ENCODE measurements around the gene MRPS15.

DNA sequence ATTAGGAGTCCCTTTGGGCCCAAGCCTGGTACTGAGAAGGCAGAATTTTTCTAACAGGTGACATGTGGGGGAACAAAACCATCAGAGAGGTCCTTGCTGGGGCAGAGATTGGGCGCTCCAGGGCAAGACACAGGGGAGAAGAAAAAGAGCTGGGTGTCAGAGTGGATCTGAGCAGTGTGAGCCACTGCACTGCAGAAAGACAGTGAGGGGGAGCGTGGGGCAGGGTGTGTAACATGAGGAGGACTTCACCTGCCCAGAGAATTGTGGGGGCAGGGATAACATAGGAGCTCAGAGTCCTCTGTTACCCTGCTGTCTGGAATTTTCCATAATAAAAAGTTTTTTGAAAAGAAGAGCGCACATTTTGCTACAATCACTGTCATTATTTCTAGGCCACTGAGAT is 44.1 kb upstream of the MRPS15 start:
- TF ChIP-seq, protein P1, sequence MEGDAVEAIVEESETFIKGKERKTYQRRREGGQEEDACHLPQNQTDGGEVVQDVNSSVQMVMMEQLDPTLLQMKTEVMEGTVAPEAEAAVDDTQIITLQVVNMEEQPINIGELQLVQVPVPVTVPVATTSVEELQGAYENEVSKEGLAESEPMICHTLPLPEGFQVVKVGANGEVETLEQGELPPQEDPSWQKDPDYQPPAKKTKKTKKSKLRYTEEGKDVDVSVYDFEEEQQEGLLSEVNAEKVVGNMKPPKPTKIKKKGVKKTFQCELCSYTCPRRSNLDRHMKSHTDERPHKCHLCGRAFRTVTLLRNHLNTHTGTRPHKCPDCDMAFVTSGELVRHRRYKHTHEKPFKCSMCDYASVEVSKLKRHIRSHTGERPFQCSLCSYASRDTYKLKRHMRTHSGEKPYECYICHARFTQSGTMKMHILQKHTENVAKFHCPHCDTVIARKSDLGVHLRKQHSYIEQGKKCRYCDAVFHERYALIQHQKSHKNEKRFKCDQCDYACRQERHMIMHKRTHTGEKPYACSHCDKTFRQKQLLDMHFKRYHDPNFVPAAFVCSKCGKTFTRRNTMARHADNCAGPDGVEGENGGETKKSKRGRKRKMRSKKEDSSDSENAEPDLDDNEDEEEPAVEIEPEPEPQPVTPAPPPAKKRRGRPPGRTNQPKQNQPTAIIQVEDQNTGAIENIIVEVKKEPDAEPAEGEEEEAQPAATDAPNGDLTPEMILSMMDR (conservative IDR thresholded peaks at IDR 0.05 in 1 of 2, IDR thresholded peaks at IDR 0.05 in 1 of 2; ENCODE audit: extremely low read depth in 1 of 2, insufficient read depth in 1 of 2, low read depth in 1 of 2, low read length in 2 of 2), result no peak
- no peak for TF ChIP-seq EZH2 (IDR thresholded peaks at IDR 0.05; ENCODE audit: borderline replicate concordance, low read length)

All from mammary epithelial cell (primary cell).